ENCODE measurements around the gene MRPS18B. TPM values are rescaled to one million over a fixed set of nuclear protein-coding genes. Genes with fewer than 3 reads are reported as not detected.

The MRPS18B gene
- total RNA-seq, 1 experiment from 2014 or later, result 112 TPM

GRCh38 chr6:30647242-30648116 lies 29.8 kb downstream of the MRPS18B start (continued):
- TF ChIP-seq POLR2AphosphoS5 (IDR thresholded peaks at IDR 0.05; ENCODE audit: low read depth, low read length) (peak; percentile 40; the same call in 1 of the 2 replicates), FOSL1 (IDR thresholded peaks at IDR 0.05; ENCODE audit: low read depth) (no peak), SRF (IDR thresholded peaks at IDR 0.05; ENCODE audit: low read depth) (no peak), TCF7L2 (IDR thresholded peaks at IDR 0.05; ENCODE audit: borderline replicate concordance, extremely low read depth, insufficient read depth, insufficient read length) (no peak)

GRCh38 chr6:30651143-30651542 lies 33.5 kb downstream of the MRPS18B start:
- no peak overlapping the region for H3K9ac ChIP-seq (ENCODE audit: low read length)
- peaks cover 23% of the 10 kb centered on the region for H3K79me2 ChIP-seq (ENCODE audit: insufficient read depth, low read length)
- ATAC-seq, result no peak
- no peaks in the 10 kb centered on the region for H3K9me2 ChIP-seq (ENCODE audit: insufficient read depth)
- intact Hi-C loops (cut with micrococcal nuclease), result no loop called here
- peaks cover 32 to 44% of the 10 kb centered on the region in 2 experiments; a peak in 3 of 4 replicates for H3K36me3 ChIP-seq (ENCODE audit: control insufficient read depth in 1 of 2, insufficient read depth in 2 of 2, low read length in 2 of 2)
- ChIA-PET RAD21 (ENCODE audit: low non-redundant PET in 1 of 2, low total read pairs in 2 of 2, uncharacterized antibody in 2 of 2, unreplicated experiment in 2 of 2) (no interaction called here), CTCF (no interaction called here), POLR2A (interaction anchor here (0.8 to 1.5 kb wide), 2 partner anchors 80 to 94 kb away, joined by 3 to 4 read pairs; partner anchors contain the start of gene PRR3)
- H3K4me2 ChIP-seq (ENCODE audit: low read length), result no peak overlapping the region
- no TSS peak for BruUV-seq (replicated peaks)
- DNase-seq (ENCODE audit: low read depth, low spot score), result no peak
- H3K27ac ChIP-seq (ENCODE audit: low read depth, low read length), result no peak overlapping the region
- no peak for TF ChIP-seq FOSL1 (IDR thresholded peaks at IDR 0.05; ENCODE audit: low read depth)
- no peak for TF ChIP-seq JUND (IDR thresholded peaks at IDR 0.05)
- TF ChIP-seq REST (IDR thresholded peaks at IDR 0.05; ENCODE audit: low read depth), result no peak
- TF ChIP-seq MAX (IDR thresholded peaks at IDR 0.05), result no peak
- TF ChIP-seq CTCF (IDR thresholded peaks at IDR 0.05 in 2 of 3, conservative IDR thresholded peaks at IDR 0.05 in 1 of 3; ENCODE audit: borderline replicate concordance in 1 of 3, insufficient read depth in 1 of 3, low read depth in 2 of 3, low read length in 2 of 3), result no peak
- TF ChIP-seq POLR2AphosphoS5 (IDR thresholded peaks at IDR 0.05; ENCODE audit: low read depth, low read length), result 0 out of 2 replicates have a peak, but pooled peaks have one; percentile 8
- no peak for TF ChIP-seq TCF7L2 (IDR thresholded peaks at IDR 0.05; ENCODE audit: borderline replicate concordance, extremely low read depth, insufficient read depth, insufficient read length)
- H2AFZ ChIP-seq (ENCODE audit: low read depth, low read length, poor library complexity, severe bottlenecking), result no peak overlapping the region
- H3K27me3 ChIP-seq (ENCODE audit: insufficient read depth, low read length), result no peaks in the 10 kb centered on the region
- H3K4me3 ChIP-seq (replicated peaks in 1 of 2; ENCODE audit: low read depth in 1 of 2, low read length in 2 of 2), result no peak overlapping the region
- H3K9me3 ChIP-seq (ENCODE audit: control insufficient read depth in 1 of 2, insufficient read depth in 1 of 2, low read depth in 1 of 2, low read length in 2 of 2), result no peaks in the 10 kb centered on the region
- H3K4me1 ChIP-seq (ENCODE audit: control insufficient read depth in 1 of 2, insufficient read depth in 2 of 2, low read length in 2 of 2), result peaks cover 5 to 12% of the 10 kb centered on the region in 2 experiments
- H4K20me1 ChIP-seq (ENCODE audit: insufficient read depth), result no peaks in the 10 kb centered on the region
